ENCODE data around the gene FMR1NB. TPM values are rescaled to one million over a fixed set of nuclear protein-coding genes. Genes with fewer than 3 reads are reported as not detected.

Gene FMR1NB
- total RNA-seq, 1 experiment from 2014 or later = not detected

DNA sequence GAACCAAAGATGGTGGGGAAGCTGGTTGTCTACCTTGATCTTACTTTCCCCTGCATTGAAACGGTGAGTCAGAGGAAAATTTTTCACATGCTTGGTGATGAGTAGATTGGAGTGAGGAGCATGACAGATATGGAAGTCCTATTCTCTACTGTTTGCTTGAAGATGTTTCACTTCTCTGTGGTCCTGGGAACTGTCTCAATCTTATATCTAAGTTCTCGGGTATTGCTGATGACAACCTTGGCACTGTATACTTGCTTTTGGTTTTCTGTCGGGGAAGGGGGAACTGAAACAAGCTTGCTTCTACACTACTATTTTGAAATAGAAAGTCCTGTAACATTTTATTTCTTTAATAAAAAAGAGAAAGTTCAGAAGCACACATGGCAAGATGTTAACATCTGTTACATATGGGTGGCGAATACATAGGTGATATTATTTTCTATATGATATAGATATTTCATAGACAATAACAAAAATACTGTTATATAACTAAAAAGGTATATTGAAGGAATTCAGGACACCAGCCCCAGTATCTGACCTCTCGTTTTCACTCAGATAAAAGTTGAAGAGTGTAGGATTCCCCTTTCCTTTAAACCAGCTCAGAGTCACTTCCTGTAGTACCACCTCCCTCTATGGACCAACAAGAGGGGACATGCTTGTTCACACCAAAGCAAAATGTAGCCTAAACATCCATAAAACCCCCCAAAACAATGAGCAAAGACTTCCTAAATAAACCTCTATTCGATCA lies 88.8 kb downstream of the FMR1NB start:
- DNase-seq = no peak
- Histone ChIP-seq H2BK20ac (ENCODE audit: low read depth, low read length, poor library complexity, severe bottlenecking) (no peak overlapping the region), H3K23ac (ENCODE audit: insufficient read length, low read depth, low read length) (no peak overlapping the region), H2AFZ (ENCODE audit: low read length) (no peak overlapping the region), H2AK5ac (ENCODE audit: insufficient read length, low read length) (no peak overlapping the region), H2BK12ac (ENCODE audit: insufficient read length, low read depth, low read length) (no peak overlapping the region), H3K4ac (ENCODE audit: low read depth, low read length) (no peak overlapping the region), H2BK120ac (ENCODE audit: low read depth, low read length, poor library complexity, severe bottlenecking) (no peak overlapping the region), H3K56ac (ENCODE audit: insufficient read length, low read depth, low read length) (no peak overlapping the region), H3K9me3 (ENCODE audit: control insufficient read depth, low read depth, low read length) (peaks cover 24% of the 10 kb centered on the region), H3K79me2 (ENCODE audit: insufficient read depth, low read length) (no peaks in the 10 kb centered on the region), H3T11ph (ENCODE audit: low read length) (no peak overlapping the region), H3K27ac (ENCODE audit: insufficient read length, low read depth, low read length) (no peak overlapping the region), H4K8ac (replicated peaks; ENCODE audit: insufficient read length, low read depth, low read length) (no peak overlapping the region), H4K20me1 (ENCODE audit: control insufficient read depth, insufficient read depth, insufficient read length) (no peaks in the 10 kb centered on the region), H3K4me2 (ENCODE audit: insufficient read depth, insufficient read length, low read length) (no peak overlapping the region), H4K91ac (ENCODE audit: insufficient read length, low read depth, low read length) (no peak overlapping the region), H3K79me1 (ENCODE audit: insufficient read depth, low read depth, low read length, poor library complexity, severe bottlenecking) (no peaks in the 10 kb centered on the region), H4K5ac (ENCODE audit: insufficient read length, low read depth, low read length) (no peak overlapping the region), H3K4me1 (ENCODE audit: insufficient read depth, low read length) (no peaks in the 10 kb centered on the region), H3K27me3 (ENCODE audit: insufficient read depth, low read length) (no peaks in the 10 kb centered on the region), H3K9ac (ENCODE audit: extremely low read depth, insufficient read length, low read length) (no peak overlapping the region), H2BK15ac (ENCODE audit: low read depth, low read length) (no peak overlapping the region), H3K18ac (ENCODE audit: insufficient read length, low read depth, low read length) (no peak overlapping the region), H2BK5ac (ENCODE audit: insufficient read length, low read length) (no peak overlapping the region), H3K23me2 (ENCODE audit: insufficient read length, low read depth, low read length, poor library complexity, severe bottlenecking) (no peaks in the 10 kb centered on the region), H3K14ac (ENCODE audit: insufficient read depth, low read length) (no peak overlapping the region)
- WGBS (ENCODE audit: extremely low coverage, insufficient read length, low lambda C conversion rate) = no CpG with 5 or more reads among the region's 6 CpGs
- Mint-ChIP-seq H3K27ac (no peak overlapping the region), H3K9me3 (peaks cover 68 to 81% of the 10 kb centered on the region in 2 experiments), H3K4me3 (no peak overlapping the region), H3K4me1 (no peaks in the 10 kb centered on the region), H3K36me3 (ENCODE audit: insufficient read depth in 1 of 3, low read depth in 3 of 3) (peaks cover 2 to 6% (median 3%) of the 10 kb centered on the region in 3 experiments; a peak in 6 of 7 replicates), H3K27me3 (ENCODE audit: low read depth) (peaks cover 1% of the 10 kb centered on the region; the same call in 1 of the 2 replicates)
- TF ChIP-seq, protein P1, sequence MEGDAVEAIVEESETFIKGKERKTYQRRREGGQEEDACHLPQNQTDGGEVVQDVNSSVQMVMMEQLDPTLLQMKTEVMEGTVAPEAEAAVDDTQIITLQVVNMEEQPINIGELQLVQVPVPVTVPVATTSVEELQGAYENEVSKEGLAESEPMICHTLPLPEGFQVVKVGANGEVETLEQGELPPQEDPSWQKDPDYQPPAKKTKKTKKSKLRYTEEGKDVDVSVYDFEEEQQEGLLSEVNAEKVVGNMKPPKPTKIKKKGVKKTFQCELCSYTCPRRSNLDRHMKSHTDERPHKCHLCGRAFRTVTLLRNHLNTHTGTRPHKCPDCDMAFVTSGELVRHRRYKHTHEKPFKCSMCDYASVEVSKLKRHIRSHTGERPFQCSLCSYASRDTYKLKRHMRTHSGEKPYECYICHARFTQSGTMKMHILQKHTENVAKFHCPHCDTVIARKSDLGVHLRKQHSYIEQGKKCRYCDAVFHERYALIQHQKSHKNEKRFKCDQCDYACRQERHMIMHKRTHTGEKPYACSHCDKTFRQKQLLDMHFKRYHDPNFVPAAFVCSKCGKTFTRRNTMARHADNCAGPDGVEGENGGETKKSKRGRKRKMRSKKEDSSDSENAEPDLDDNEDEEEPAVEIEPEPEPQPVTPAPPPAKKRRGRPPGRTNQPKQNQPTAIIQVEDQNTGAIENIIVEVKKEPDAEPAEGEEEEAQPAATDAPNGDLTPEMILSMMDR (conservative IDR thresholded peaks at IDR 0.05) = no peak

Measured in H9 (cell line).